AG10803 (cell line): ENCODE results near the gene FBRSL1.
"Not testable (repeated sequence)": the region's sequence is repeated elsewhere in the genome, so short reads cannot be mapped to it uniquely, and the experiment has no call there.

ENCODE experiments used
- DNase-seq: peaks from one replicate; pipeline ENCODE4 v3.0.0; 2010; ENCODE audit warnings: low read depth
- H3K4me3 ChIP-seq: 2 replicates; pipeline ENCODE4 v1.5.1; 2011; ENCODE audit warnings: mild to moderate bottlenecking, low read length, control low read depth
- TF ChIP-seq, protein P1 (sequence below): conservative IDR thresholded peaks from 2 replicates; pipeline ENCODE4 v1.5.1; 2011; ENCODE audit warnings: mild to moderate bottlenecking, low read length, control low read depth, inconsistent platforms

FBRSL1 gene

DNA sequence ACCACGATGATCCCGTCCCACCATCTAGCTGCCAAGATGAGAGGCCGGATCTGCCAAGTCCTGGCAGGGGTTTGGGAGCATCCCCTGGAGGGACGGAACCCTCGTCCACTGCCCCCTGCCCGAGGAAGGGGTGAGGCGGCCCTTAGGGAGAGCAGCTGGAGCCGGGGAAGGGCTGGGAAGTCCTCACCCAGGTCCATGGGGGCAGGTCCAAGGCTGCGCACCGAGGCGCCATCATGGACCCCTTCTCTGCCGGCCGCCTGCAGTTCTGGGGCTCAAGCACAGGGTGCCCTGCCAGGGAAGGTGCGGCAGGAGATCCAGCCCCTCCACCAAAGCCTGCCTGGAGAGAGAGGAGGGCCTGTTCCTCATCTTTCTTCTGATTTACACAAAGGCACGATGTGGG lies 17.6 kb upstream of the FBRSL1 start:
- TF ChIP-seq, protein P1, sequence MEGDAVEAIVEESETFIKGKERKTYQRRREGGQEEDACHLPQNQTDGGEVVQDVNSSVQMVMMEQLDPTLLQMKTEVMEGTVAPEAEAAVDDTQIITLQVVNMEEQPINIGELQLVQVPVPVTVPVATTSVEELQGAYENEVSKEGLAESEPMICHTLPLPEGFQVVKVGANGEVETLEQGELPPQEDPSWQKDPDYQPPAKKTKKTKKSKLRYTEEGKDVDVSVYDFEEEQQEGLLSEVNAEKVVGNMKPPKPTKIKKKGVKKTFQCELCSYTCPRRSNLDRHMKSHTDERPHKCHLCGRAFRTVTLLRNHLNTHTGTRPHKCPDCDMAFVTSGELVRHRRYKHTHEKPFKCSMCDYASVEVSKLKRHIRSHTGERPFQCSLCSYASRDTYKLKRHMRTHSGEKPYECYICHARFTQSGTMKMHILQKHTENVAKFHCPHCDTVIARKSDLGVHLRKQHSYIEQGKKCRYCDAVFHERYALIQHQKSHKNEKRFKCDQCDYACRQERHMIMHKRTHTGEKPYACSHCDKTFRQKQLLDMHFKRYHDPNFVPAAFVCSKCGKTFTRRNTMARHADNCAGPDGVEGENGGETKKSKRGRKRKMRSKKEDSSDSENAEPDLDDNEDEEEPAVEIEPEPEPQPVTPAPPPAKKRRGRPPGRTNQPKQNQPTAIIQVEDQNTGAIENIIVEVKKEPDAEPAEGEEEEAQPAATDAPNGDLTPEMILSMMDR, result no peak
- no peak overlapping the region for H3K4me3 ChIP-seq
- DNase-seq, result no peak

DNA sequence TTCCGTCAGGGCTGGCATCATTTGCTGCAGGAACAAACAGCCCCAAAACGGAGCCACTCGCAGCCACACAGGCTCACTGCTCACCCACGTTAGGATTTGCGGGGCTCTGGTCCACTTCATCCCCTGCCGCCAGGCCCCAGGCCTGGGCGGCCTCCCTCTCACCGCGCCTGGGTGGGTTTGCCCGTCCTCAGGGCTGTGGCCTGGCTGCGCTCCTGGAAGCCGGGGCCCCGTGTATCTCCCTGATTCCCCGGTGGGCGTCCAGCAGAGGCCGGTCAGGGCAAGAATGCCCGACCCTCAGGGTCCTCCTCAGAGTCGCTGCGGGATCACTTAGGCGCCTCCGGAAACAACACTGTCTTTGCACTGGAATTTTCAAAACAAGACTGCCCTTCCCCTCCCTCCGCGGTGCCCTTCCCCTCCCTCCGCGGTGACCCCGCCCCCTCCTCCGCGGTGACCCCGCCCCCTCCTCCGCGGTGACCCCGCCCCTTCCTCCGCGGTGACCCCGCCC lies 15.7 kb upstream of the FBRSL1 start:
- TF ChIP-seq, protein P1, result no peak
- no peak overlapping the region for H3K4me3 ChIP-seq
- DNase-seq, result no peak

DNA sequence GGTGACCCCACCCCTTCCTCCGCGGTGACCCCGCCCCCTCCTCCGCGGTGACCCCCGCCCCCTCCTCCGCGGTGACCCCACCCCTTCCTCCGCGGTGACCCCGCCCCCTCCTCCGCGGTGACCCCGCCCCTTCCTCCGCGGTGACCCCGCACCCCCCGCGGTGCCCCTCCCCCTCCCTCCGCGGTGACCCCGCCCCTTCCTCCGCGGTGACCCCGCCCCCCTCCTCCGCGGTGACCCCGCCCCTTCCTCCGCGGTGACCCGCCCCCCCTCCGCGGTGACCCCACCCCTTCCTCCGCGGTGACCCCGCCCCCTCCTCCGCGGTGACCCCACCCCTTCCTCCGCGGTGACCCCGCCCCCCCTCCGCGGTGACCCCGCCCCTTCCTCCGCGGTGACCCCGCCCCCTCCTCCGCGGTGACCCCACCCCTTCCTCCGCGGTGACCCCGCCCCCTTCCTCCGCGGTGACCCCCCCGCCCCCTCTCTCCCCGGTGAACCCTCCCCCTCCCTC lies 15.1 kb upstream of the FBRSL1 start:
- not testable (repeated sequence) for H3K4me3 ChIP-seq, DNase-seq

DNA sequence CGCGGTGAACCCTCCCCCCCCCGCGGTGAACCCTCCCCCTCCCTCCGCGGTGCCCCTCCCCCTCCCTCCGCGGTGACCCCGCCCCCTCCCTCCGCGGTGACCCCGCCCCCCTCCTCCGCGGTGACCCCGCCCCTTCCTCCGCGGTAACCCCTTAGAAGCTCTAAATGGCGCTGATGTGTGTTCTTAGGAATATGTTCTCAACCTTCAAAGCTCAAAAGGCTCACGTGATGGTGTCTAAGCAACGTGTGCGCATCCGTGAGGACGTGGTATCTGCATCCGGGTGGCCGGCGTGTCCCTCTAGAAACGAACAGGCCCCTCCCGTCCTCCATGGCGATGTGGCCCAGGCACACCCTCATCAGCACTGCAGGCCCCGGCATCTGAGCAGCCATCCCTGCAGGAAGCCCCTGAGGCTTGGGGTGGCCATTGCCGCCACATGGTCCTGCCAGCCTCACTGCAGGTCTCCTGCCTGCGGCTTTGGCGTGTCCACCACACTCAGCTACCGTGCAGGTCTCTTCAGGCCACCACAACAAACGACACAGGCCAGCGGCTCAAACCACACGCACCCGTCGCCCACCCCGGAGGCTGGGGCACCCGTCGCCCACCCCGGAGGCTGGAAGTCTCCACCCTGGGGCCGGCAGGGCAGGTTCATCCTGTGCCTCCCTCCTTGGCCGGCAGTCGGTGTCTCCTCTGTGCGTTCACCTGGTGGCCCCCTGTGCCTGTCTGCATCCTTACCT lies 14.5 kb upstream of the FBRSL1 start:
- DNase-seq, result no peak
- no peak overlapping the region for H3K4me3 ChIP-seq
- TF ChIP-seq, protein P1, result no peak

DNA sequence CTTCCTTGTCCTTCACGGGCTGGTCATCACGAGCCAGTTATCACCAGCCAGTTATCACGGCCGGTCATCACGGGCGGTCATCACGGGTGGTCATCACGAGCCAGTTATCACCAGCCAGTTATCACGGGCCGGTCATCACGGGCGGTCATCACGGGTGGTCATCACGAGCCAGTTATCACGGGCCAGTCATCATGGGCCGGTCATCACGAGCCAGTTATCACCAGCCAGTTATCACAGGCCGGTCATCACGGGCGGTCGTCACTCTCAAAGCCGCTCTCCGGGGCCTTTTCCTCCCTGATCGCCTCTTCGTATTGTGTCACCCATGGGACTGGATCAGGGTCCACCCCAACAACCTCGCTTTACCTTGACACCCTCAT lies 13.9 kb upstream of the FBRSL1 start:
- TF ChIP-seq, protein P1, result no peak
- no peak for DNase-seq

DNA sequence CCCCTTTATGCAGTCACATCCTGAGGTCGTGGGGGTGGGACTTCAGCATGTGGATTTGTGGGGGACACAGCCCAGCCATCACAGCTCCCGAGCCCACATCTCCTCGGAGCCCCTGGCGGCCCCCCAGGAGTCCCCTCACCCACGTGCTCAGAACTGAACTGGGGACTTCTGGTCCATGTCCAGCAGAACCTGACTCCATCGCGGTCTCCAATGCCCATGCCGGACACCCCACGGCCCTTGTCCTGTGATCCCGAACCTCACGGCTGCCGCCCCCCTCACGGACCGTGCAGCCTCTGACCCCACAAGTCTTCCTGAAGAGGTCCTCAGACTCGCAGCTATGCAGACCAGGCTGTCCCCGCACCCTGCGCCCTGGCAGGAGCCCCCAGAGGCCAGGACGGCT lies 13.5 kb upstream of the FBRSL1 start:
- TF ChIP-seq, protein P1, result no peak
- DNase-seq, result no peak
- no peak overlapping the region for H3K4me3 ChIP-seq

More for the DNA sequence above, 13.9 kb upstream of the FBRSL1 start:
- H3K4me3 ChIP-seq, result no peak overlapping the region

DNA sequence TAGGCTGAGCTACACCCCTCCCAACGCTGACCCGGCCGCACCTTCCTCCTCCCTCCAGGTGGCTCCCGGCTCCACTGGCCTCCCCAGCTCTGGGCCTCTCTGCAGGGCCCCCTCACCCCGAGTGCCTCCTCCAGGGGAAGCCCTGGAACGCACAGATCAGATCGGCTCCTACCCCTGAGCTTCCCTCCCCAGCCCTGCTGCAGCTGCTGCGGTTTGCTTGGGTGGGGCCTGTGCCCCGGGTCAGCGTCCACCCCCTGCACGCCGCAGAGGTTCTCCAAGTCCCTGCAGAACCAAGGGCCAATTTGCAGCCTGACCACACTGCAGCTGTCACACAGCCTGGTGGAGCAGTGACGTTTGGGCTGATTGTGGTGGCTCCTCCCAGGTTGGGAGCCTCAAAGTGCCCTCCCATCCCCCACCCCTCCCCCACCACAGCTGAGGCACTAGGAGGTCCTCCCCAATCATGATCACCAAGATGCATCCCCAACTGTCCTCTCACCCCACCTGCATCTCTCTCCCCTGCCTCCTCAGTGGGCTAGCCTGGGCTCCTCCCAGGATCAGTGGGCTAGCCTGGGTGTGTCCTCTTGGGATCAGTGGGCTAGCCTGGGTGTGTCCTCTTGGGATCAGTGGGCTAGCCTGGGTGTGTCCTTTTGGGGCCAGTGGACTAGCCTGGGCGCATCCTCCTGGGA lies 12.8 kb upstream of the FBRSL1 start:
- TF ChIP-seq, protein P1, result no peak
- no peak for DNase-seq
- H3K4me3 ChIP-seq, result no peak overlapping the region
